Muscle of leg (tissue), 11 donors: ENCODE results near the gene NYNRIN. TPM values are rescaled to one million over a fixed set of nuclear protein-coding genes. Genes with fewer than 3 reads are reported as not detected.

Experiments used
- DNase-seq: peaks from one replicate; pipeline ENCODE4 v3.0.0; 2013
- H3K27ac ChIP-seq: one replicate; pipeline ENCODE4 v1.5.1; 2013; ENCODE audit warnings: mild to moderate bottlenecking, low read length, control low read depth
- H3K27me3 ChIP-seq: one replicate; pipeline ENCODE4 v1.6.1; 2013; ENCODE audit warnings: low read length; ENCODE audit not compliant: control insufficient read depth, insufficient read depth
- H3K36me3 ChIP-seq: one replicate; pipeline ENCODE4 v1.6.1; 2013; ENCODE audit warnings: low read length; ENCODE audit not compliant: control insufficient read depth, insufficient read depth
- H3K4me1 ChIP-seq: one replicate; pipeline ENCODE4 v1.6.1; 2013; ENCODE audit warnings: low read length; ENCODE audit not compliant: control insufficient read depth, insufficient read depth
- H3K4me3 ChIP-seq: one replicate; pipeline ENCODE4 v1.5.1; 2013; ENCODE audit warnings: low read length, control low read depth
- H3K9me3 ChIP-seq: replicated peaks from 2 replicates; pipeline ENCODE4 v1.6.1; 2013; ENCODE audit warnings: low read depth, low read length; ENCODE audit not compliant: control insufficient read depth
- WGBS: methylation state at CpG from one replicate; pipeline ENCODE4 v1.1.5; 2013; ENCODE audit warnings: missing lambda C conversion rate; ENCODE audit not compliant: insufficient coverage; 5-methylcytosine and 5-hydroxymethylcytosine counted together
- polyA plus RNA-seq, 8 donors: library from polyadenylated mRNA; unstranded; fragments of 120-200 nt; gene quantifications; one replicate each; pipeline versions ENCODE4 v1.2.1 to v1.2.3, GENCODE V29; 2013; ENCODE audit warnings: inconsistent platforms in 1 of 8, low replicate concordance in 1 of 8; ENCODE audit not compliant: insufficient read length in 8 of 8, insufficient read depth in 1 of 8
- total RNA-seq: library from RNA; stranded (reverse); fragments of 120-200 nt; gene quantifications from one replicate; pipeline ENCODE4 v1.2.4, GENCODE V29; 2013

Gene NYNRIN
- total and polyA plus RNA-seq, 9 donors: 16.5 to 45.3 (median 29.5) TPM

GRCh38 chr14:24389226-24389848, 9.5 kb upstream of the NYNRIN start:
- H3K36me3 ChIP-seq: no peaks in the 10 kb centered on the region
- no peak overlapping the region for H3K27ac ChIP-seq
- 54% methylated on average over 9 of the region's 11 CpGs for WGBS
- no peaks in the 10 kb centered on the region for H3K27me3 ChIP-seq
- H3K9me3 ChIP-seq: no peaks in the 10 kb centered on the region
- H3K4me3 ChIP-seq: no peak overlapping the region
- no peak for DNase-seq
- H3K4me1 ChIP-seq: peaks cover 3% of the 10 kb centered on the region

DNA sequence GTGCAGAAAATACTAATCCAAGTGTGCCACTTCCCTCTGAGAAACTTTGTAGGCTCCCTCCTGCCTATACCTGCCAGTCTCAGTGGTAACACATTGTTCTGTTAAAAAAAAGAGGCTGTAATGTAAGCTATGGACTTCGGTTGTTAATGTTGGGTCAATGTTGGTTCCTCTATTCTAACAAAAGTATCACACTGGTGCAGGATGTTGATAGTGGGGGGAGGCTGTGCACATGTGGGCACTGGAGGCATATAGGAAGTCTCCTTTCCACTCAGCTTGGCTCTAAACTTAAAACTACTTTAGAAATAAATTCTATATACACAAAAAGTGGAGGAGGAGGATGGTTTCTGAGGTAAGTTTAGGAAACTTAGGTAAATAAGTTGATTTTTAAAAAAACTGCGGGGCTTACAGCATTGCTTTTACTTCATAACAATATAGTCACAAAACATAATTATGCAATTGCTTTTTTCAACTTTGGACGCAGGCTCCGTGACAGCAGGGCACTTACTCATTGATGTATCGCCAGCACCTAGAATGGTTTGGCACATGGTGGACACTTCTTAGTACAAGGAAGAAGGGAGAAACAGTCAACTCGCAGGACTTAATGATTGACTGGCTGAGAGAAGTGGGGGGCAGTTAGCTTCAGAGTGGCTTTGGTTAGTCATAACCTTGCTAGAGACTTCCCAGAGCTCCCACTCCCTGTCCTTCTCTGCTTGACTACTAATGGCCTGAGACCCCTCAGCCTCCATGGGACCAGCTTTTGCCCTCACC, 7.9 kb upstream of the NYNRIN start:
- Histone ChIP-seq H3K27ac (no peak overlapping the region), H3K4me3 (no peak overlapping the region)
- no CpG with 5 or more reads among the region's 6 CpGs for WGBS

GRCh38 chr14:24392325-24393091, 6.3 kb upstream of the NYNRIN start:
- Histone ChIP-seq H3K4me3 (no peak overlapping the region), H3K9me3 (no peaks in the 10 kb centered on the region), H3K27me3 (no peaks in the 10 kb centered on the region), H3K27ac (no peak overlapping the region), H3K4me1 (peaks cover 4% of the 10 kb centered on the region), H3K36me3 (no peaks in the 10 kb centered on the region)
- DNase-seq: no peak
- 14% methylated on average over 3 of the region's 8 CpGs for WGBS

More for the DNA sequence above, 7.9 kb upstream of the NYNRIN start:
- peaks cover 3% of the 10 kb centered on the region for H3K4me1 ChIP-seq
- no peaks in the 10 kb centered on the region for H3K9me3 ChIP-seq
- H3K36me3 ChIP-seq: no peaks in the 10 kb centered on the region
- DNase-seq: no peak
- no peaks in the 10 kb centered on the region for H3K27me3 ChIP-seq

DNA sequence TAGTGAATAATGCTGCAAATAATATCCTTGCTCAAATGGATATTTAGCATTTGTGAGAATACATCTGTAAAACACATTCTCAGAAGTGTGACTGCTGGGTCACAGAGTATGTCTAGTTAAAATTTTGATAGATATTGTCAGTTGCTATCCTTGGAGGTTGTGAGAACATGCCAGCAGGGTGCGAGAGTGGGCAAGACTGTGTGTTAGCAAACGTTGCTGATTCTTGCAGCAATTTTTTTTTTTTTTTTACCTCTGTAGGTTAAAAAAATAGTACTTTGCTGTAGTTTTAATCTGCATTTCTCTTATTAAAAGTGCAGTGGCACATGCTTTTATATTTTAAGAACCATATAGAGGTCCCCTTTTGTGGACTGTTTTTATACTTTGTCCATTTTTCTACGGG, 4.5 kb upstream of the NYNRIN start:
- no CpG with 5 or more reads among the region's 3 CpGs for WGBS
- Histone ChIP-seq H3K9me3 (no peaks in the 10 kb centered on the region), H3K27ac (no peak overlapping the region), H3K4me3 (no peak overlapping the region), H3K4me1 (peaks cover 12% of the 10 kb centered on the region), H3K36me3 (no peaks in the 10 kb centered on the region), H3K27me3 (no peaks in the 10 kb centered on the region)
- DNase-seq: no peak

- DNase-seq: no peak
- Histone ChIP-seq H3K9me3 (no peaks in the 10 kb centered on the region), H3K27me3 (no peaks in the 10 kb centered on the region), H3K36me3 (no peaks in the 10 kb centered on the region), H3K4me1 (peaks cover 25% of the 10 kb centered on the region), H3K4me3 (no peak overlapping the region), H3K27ac (no peak overlapping the region)
- 80% methylated on average over 1 of the region's 8 CpGs for WGBS
These were observed 2.9 kb upstream of the NYNRIN start for GRCh38 chr14:24395609-24396582.

DNA sequence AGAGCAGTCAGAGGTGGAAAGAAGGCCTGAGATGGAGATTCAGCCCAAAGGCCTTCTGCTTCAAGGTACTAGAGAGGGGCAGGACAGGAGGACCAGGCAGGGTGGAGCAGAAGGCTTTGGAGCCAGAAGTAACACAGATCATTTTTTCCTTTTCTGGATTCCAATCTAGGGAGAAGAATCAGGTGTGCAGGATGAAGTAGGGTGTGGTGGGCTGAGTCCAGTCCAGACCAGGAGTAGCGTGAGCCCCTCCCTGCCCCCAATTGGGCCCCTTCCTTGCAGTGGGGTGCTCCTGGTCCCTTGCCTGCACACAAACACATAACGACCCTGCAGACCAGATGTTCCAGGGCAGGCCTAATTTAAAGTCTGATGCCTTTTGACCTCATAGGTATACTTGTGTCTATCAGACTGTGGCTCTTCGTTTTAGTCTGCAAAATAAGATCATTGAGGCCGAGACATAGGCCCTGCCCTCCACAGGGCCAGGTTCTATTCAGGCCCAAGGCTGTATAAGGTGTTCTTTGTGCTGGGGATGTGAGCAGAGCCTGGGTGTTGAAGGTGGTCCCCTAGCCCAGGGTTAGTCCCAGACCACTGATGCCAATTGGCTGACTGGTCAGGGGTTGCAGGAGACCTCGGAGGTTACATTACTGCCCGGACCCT, 1.0 kb upstream of the NYNRIN start:
- 13% methylated on average over 4 of the region's 6 CpGs for WGBS

DNA sequence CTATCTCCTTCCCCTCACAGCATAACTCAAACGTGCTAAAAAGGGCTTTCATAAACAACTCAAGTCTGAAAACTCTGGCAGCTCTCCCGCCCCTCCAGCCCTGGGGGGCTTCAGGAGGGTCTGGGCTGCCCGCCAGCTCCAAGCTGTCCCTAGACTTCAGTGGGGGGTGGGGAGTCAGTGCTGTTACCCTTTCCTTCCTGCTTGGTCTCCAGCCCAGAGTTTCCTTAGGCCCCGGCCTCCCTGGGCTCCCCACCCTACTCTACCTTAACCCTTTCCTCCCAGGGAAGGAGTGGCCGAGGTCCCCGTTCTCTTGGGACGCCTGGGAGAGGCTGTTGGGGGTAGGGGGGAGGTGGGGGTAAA, 530 bp upstream of the NYNRIN start:
- Histone ChIP-seq H3K4me1 (peaks cover 44% of the 10 kb centered on the region), H3K27me3 (no peaks in the 10 kb centered on the region), H3K4me3 (peak overlapping the region; percentile 63), H3K27ac (peak overlapping the region; percentile 76), H3K36me3 (no peaks in the 10 kb centered on the region), H3K9me3 (no peaks in the 10 kb centered on the region)
- no CpG with 5 or more reads among the region's 7 CpGs for WGBS
- DNase-seq: peak; percentile 85

More for the DNA sequence above, 1.0 kb upstream of the NYNRIN start:
- DNase-seq: no peak
- peaks cover 42% of the 10 kb centered on the region for H3K4me1 ChIP-seq
- no peaks in the 10 kb centered on the region for H3K36me3 ChIP-seq
- peak overlapping the region; percentile 76 for H3K27ac ChIP-seq
- H3K9me3 ChIP-seq: no peaks in the 10 kb centered on the region
- H3K27me3 ChIP-seq: no peaks in the 10 kb centered on the region
- H3K4me3 ChIP-seq: no peak overlapping the region

GRCh38 chr14:24399447-24399822, 632 bp downstream of the NYNRIN start:
- peak overlapping the region; percentile 63 for H3K4me3 ChIP-seq
- H3K27ac ChIP-seq: peak overlapping the region; percentile 67
- H3K9me3 ChIP-seq: no peaks in the 10 kb centered on the region
- WGBS: 1% methylated on average over 7 of the region's 8 CpGs
- H3K27me3 ChIP-seq: no peaks in the 10 kb centered on the region
- H3K36me3 ChIP-seq: no peaks in the 10 kb centered on the region
- peaks cover 51% of the 10 kb centered on the region for H3K4me1 ChIP-seq
- no peak for DNase-seq

DNA sequence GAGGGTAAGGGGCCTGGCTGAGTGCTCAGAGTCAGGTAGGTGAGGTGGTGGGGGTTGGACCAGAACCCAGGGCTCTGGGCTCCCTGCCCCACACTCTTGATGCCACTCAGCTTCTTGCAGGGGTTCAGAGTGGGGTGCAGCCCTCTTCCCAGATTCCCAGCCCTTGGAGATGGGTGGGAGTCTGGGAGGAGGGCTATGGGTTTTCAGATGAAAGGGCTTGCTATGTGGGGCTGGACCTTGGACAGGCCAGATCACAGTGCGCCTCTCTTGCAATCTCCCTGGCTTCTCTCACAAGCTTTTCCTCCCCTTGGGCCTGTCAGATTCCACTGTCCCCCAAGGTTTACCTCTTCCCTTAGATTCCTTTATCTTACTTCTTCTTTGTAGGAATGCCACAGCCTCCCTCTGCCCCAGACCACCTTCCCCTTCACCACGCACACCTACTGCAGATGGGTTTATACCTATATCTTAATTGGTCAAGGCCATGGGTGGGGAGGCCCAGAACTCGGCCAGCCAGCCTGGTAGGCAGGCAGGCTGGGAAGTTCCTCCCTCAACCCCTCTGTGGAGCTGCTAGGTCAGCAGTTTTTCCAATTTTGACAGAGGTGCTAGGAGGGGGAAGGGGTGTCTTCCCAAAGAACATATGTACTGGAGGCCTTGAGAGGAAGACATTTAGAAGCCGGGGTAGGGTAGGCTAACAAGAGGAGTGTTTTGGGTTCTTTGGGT, 1.4 kb downstream of the NYNRIN start:
- Histone ChIP-seq H3K36me3 (no peaks in the 10 kb centered on the region), H3K27me3 (no peaks in the 10 kb centered on the region), H3K4me3 (peak overlapping the region; percentile 63), H3K4me1 (peaks cover 56% of the 10 kb centered on the region), H3K27ac (peak overlapping the region; percentile 67), H3K9me3 (no peaks in the 10 kb centered on the region)
- no peak for DNase-seq
- 33% methylated on average over 2 of the region's 4 CpGs for WGBS
